Esophagus muscularis mucosa (tissue), 4 donors: ENCODE measurements around the gene ZNF296. TPM values are rescaled to one million over a fixed set of nuclear protein-coding genes. Genes with fewer than 3 reads are reported as not detected.

Experiments used
- DNase-seq: peaks from one replicate; pipeline ENCODE4 v3.0.0-alpha.2; 2017; ENCODE audit errors: extremely low spot score
- H3K27ac ChIP-seq, 4 donors: fragments of 200-600 bp; sonication (generic); replicated peaks in 1 of 4; 1 replicate in 3 of 4; 2 replicates in 1 of 4; pipeline ENCODE4 v1.5.1; 2016 to 2019; ENCODE audit warnings: mild to moderate bottlenecking in 1 of 4
- H3K27me3 ChIP-seq, 4 donors: fragments of 200-600 bp; sonication (generic); one replicate each; pipeline versions ENCODE4 v1.5.1 to v1.6.0; 2016 to 2019
- H3K36me3 ChIP-seq, 4 donors: fragments of 200-600 bp; sonication (generic); one replicate each; pipeline ENCODE4 v1.5.1; 2016 to 2019
- H3K4me1 ChIP-seq, 4 donors: fragments of 200-600 bp; sonication (generic); one replicate each; pipeline ENCODE4 v1.5.1; 2016 to 2019
- H3K4me3 ChIP-seq, 4 donors: fragments of 200-600 bp; sonication (generic); 1 replicate in 2 of 4; 2 replicates in 2 of 4; pipeline ENCODE4 v1.5.1; 2016 to 2019; ENCODE audit warnings: mild to moderate bottlenecking in 4 of 4, moderate library complexity in 1 of 4
- H3K9me3 ChIP-seq, 4 donors: fragments of 200-600 bp; sonication (generic); 1 replicate in 3 of 4; 2 replicates in 1 of 4; pipeline ENCODE4 v1.5.1; 2016 to 2019
- CTCF ChIP-seq, 3 experiments: fragments of 200-600 bp in 2 of 3; fragments of 450-650 bp in 1 of 3; sonication (generic) in 2 of 3; IDR thresholded peaks; one replicate each; pipeline ENCODE4 v1.5.1; 2017 to 2019; ENCODE audit warnings: antibody characterized with exemption in 3 of 3, mild to moderate bottlenecking in 2 of 3, moderate library complexity in 1 of 3
- EP300 ChIP-seq: sonication (generic); formaldehyde crosslinking; IDR thresholded peaks from one replicate; pipeline ENCODE4 v1.6.1; 2017; ENCODE audit warnings: antibody characterized with exemption
- POLR2A ChIP-seq: fragments of 450-650 bp; IDR thresholded peaks from one replicate; pipeline ENCODE4 v1.6.1; 2017; ENCODE audit warnings: antibody characterized with exemption, moderate library complexity, mild to moderate bottlenecking, low read depth
- POLR2AphosphoS5 ChIP-seq, 2 donors: sonication (generic); formaldehyde crosslinking; IDR thresholded peaks; one replicate each; pipeline ENCODE4 v1.6.1; 2017; ENCODE audit warnings: antibody characterized with exemption in 2 of 2
- WGBS: methylation state at CpG from one replicate; pipeline ENCODE4 v1.1.5; 2018; 5-methylcytosine and 5-hydroxymethylcytosine counted together
- intact Hi-C: fragments of 100-400 bp; cut with DNase I; formaldehyde crosslinking; loops from one replicate; pipeline ENCODE4 v1.15.1; 2023
- total RNA-seq, 4 donors: library from RNA; depleted of rRNA; stranded (reverse); fragments of >200 nt; gene quantifications; one replicate each; pipeline versions ENCODE4 v1.1.0 to v1.2.1, GENCODE V29; 2016

Gene ZNF296
- total RNA-seq, 4 donors from 2014 or later: 0.17 to 0.23 TPM; not detected in 2

GRCh38 chr19:45082170-45082569 is 5.9 kb upstream of the ZNF296 start:
- DNase-seq: no peak
- H3K27ac ChIP-seq: no peak overlapping the region
- intact Hi-C loops: no loop called here
- no peak overlapping the region for H3K4me3 ChIP-seq
- H3K27me3 ChIP-seq: no peaks in the 10 kb centered on the region
- H3K36me3 ChIP-seq: peaks cover 0 to 46% (median 28%) of the 10 kb centered on the region in 4 donors
- no peaks in the 10 kb centered on the region for H3K9me3 ChIP-seq
- peaks cover 24 to 27% (median 25%) of the 10 kb centered on the region in 4 donors for H3K4me1 ChIP-seq
- TF ChIP-seq POLR2A (no peak), POLR2AphosphoS5 (IDR thresholded peaks at IDR 0.05) (no peak), CTCF (IDR thresholded peaks at IDR 0.05) (no peak), EP300 (no peak)
- WGBS: 87% methylated on average over 5 of the region's 5 CpGs

- no peak for TF ChIP-seq EP300
- TF ChIP-seq CTCF (IDR thresholded peaks at IDR 0.05): no peak
- no peak for TF ChIP-seq POLR2A
- no peak for TF ChIP-seq POLR2AphosphoS5 (IDR thresholded peaks at IDR 0.05)
- WGBS: 19% methylated on average over 5 of the region's 6 CpGs
- Histone ChIP-seq H3K27me3 (no peaks in the 10 kb centered on the region), H3K36me3 (peaks cover 0 to 29% (median 17%) of the 10 kb centered on the region in 4 donors), H3K9me3 (no peaks in the 10 kb centered on the region), H3K4me1 (peaks cover 33 to 48% (median 47%) of the 10 kb centered on the region in 4 donors), H3K4me3 (peak overlapping the region; percentile 72 to 93 (median 82)), H3K27ac (peak overlapping the region in 3 of 4 donors; percentile 76 to 78 (median 77))
- DNase-seq: no peak
- intact Hi-C loops: loop anchor here (10.0 kb wide), 1 partner anchor 185 kb away; the partner anchor contains the start of gene TOMM40
Observed at GRCh38 chr19:45079911-45080370, 3.7 kb upstream of the ZNF296 start.

- peaks cover 33 to 50% (median 49%) of the 10 kb centered on the region in 4 donors for H3K4me1 ChIP-seq
- H3K9me3 ChIP-seq: no peaks in the 10 kb centered on the region
- TF ChIP-seq EP300 (no peak), POLR2A (no peak), CTCF (IDR thresholded peaks at IDR 0.05) (peak; percentile 19 to 34 (median 26)), POLR2AphosphoS5 (IDR thresholded peaks at IDR 0.05) (peak; percentile 56 to 69)
- no peaks in the 10 kb centered on the region for H3K27me3 ChIP-seq
- H3K36me3 ChIP-seq: peaks cover 0 to 24% (median 12%) of the 10 kb centered on the region in 4 donors
- intact Hi-C loops: loop anchor here (10.0 kb wide), 1 partner anchor 184 kb away; the partner anchor contains the start of gene TOMM40
- peak within 1 kb of the TSS; percentile 76 to 78 (median 76) for H3K27ac ChIP-seq
- H3K4me3 ChIP-seq: peak within 1 kb of the TSS; percentile 72 to 93 (median 82)
- WGBS: under 1% methylated on average over 29 of the region's 61 CpGs
- DNase-seq: no peak
Observed at GRCh38 chr19:45079063-45079910, 3.0 kb upstream of the ZNF296 start, which contains the start of gene GEMIN7. Gene GEMIN7 (plus strand): TSS chr19:45079260. CDS start chr19:45090115, 10,855 bp downstream.

- H3K9me3 ChIP-seq: no peaks in the 10 kb centered on the region
- intact Hi-C loops: loop anchor here (10.0 kb wide), 1 partner anchor 184 kb away; the partner anchor contains the start of gene TOMM40
- DNase-seq: no peak
- no peaks in the 10 kb centered on the region for H3K27me3 ChIP-seq
- peak overlapping the region; percentile 72 to 93 (median 82) for H3K4me3 ChIP-seq
- peaks cover 33 to 50% (median 49%) of the 10 kb centered on the region in 4 donors for H3K4me1 ChIP-seq
- TF ChIP-seq POLR2AphosphoS5 (IDR thresholded peaks at IDR 0.05) (no peak), EP300 (no peak), CTCF (IDR thresholded peaks at IDR 0.05) (no peak), POLR2A (no peak)
- WGBS: 81% methylated on average over 7 of the region's 10 CpGs
- peak overlapping the region; percentile 76 to 78 (median 76) for H3K27ac ChIP-seq
- peaks cover 0 to 21% (median 12%) of the 10 kb centered on the region in 4 donors for H3K36me3 ChIP-seq
Observed at GRCh38 chr19:45078390-45079062, 2.2 kb upstream of the ZNF296 start.
